Activated CD4-positive, alpha-beta T cell treated with anti-CD3 and anti-CD28 coated beads, Interleukin-2, amount 50 U/mL, for 24 hours (primary cell): ENCODE measurements around the gene MAP7D1.
A peak's percentile ranks its signal among the peaks of the same experiment; 100 is the strongest.
"Not testable (repeated sequence)": the region's sequence is repeated elsewhere in the genome, so short reads cannot be mapped to it uniquely, and the experiment has no call there.

Experiments
- DNase-seq, 2 donors: peaks; one replicate each; pipeline ENCODE4 v3.0.0-alpha.2; 2020; ENCODE audit warnings: low read depth in 1 of 2, low spot score in 1 of 2

Gene MAP7D1

GRCh38 chr1:36166938-36167905, 11.3 kb downstream of the MAP7D1 start:
- no peak for DNase-seq

GRCh38 chr1:36168514-36168913, 12.6 kb downstream of the MAP7D1 start:
- DNase-seq: no peak

- DNase-seq: no peak
Observed at GRCh38 chr1:36170643-36171412, 14.9 kb downstream of the MAP7D1 start.

- no peak for DNase-seq
Observed at GRCh38 chr1:36172017-36172747, 16.2 kb downstream of the MAP7D1 start.

GRCh38 chr1:36172983-36173382, 17.0 kb downstream of the MAP7D1 start:
- no peak for DNase-seq

GRCh38 chr1:36174713-36175112, 18.8 kb downstream of the MAP7D1 start:
- no peak for DNase-seq

GRCh38 chr1:36175137-36176095, 19.5 kb downstream of the MAP7D1 start:
- no peak for DNase-seq

GRCh38 chr1:36176106-36176949, 20.4 kb downstream of the MAP7D1 start:
- no peak for DNase-seq

- no peak for DNase-seq
Observed at GRCh38 chr1:36177589-36178431, 21.9 kb downstream of the MAP7D1 start.

GRCh38 chr1:36178471-36179219, 22.7 kb downstream of the MAP7D1 start:
- no peak for DNase-seq

- no peak for DNase-seq
Observed at GRCh38 chr1:36179220-36179600, 23.2 kb downstream of the MAP7D1 start.

- DNase-seq: no peak
Observed at GRCh38 chr1:36182734-36183133, 26.8 kb downstream of the MAP7D1 start.

GRCh38 chr1:36183309-36183856, 27.4 kb downstream of the MAP7D1 start:
- no peak for DNase-seq

GRCh38 chr1:36187800-36188593, 32.0 kb downstream of the MAP7D1 start:
- DNase-seq: peak; percentile 54 to 69

GRCh38 chr1:36196805-36197204, 40.8 kb downstream of the MAP7D1 start:
- DNase-seq: not testable (repeated sequence)

- DNase-seq: no peak
Observed at GRCh38 chr1:36198641-36199040, 42.7 kb downstream of the MAP7D1 start.
